KOPT-K1 (cell line): Measurements from ENCODE around the gene PRCC.

Experiments
- H3K27ac ChIP-seq: fragments of 200-600 bp; sonication (generic); 2 replicates; pipeline ENCODE4 v1.5.1; 2016; ENCODE audit warnings: antibody characterized with exemption, mild to moderate bottlenecking, low read depth, low read length; ENCODE audit not compliant: poor library complexity, severe bottlenecking
- H3K36me3 ChIP-seq: fragments of 200-600 bp; sonication (generic); 2 replicates; pipeline ENCODE4 v1.5.1; 2017; ENCODE audit warnings: antibody characterized with exemption, mild to moderate bottlenecking, low read length, moderate library complexity; ENCODE audit not compliant: insufficient read depth
- H3K9me3 ChIP-seq: fragments of 200-600 bp; sonication (generic); 2 replicates; pipeline ENCODE4 v1.5.1; 2017; ENCODE audit warnings: antibody characterized with exemption, low read length, mild to moderate bottlenecking; ENCODE audit not compliant: insufficient read depth, poor library complexity, severe bottlenecking

Gene PRCC

GRCh38 chr1:156766298-156767100, 836 bp upstream of the PRCC start:
- H3K9me3 ChIP-seq: no peaks in the 10 kb centered on the region
- peaks cover 18% of the 10 kb centered on the region for H3K36me3 ChIP-seq
- H3K27ac ChIP-seq: peak overlapping the region; percentile 86

GRCh38 chr1:156767879-156768604, 707 bp downstream of the PRCC start:
- Histone ChIP-seq H3K27ac (peak overlapping the region; percentile 86), H3K9me3 (no peaks in the 10 kb centered on the region), H3K36me3 (peaks cover 32% of the 10 kb centered on the region)

GRCh38 chr1:156768610-156769295, 1.4 kb downstream of the PRCC start:
- Histone ChIP-seq H3K27ac (peak overlapping the region; percentile 86), H3K9me3 (no peaks in the 10 kb centered on the region), H3K36me3 (peaks cover 39% of the 10 kb centered on the region)

GRCh38 chr1:156772222-156772621, 4.9 kb downstream of the PRCC start:
- peaks cover 57% of the 10 kb centered on the region for H3K36me3 ChIP-seq
- H3K27ac ChIP-seq: no peak overlapping the region
- no peaks in the 10 kb centered on the region for H3K9me3 ChIP-seq

- peaks cover 57% of the 10 kb centered on the region for H3K36me3 ChIP-seq
- no peaks in the 10 kb centered on the region for H3K9me3 ChIP-seq
- no peak overlapping the region for H3K27ac ChIP-seq
Measured at GRCh38 chr1:156772728-156773497, 5.6 kb downstream of the PRCC start.

GRCh38 chr1:156773607-156774006, 6.3 kb downstream of the PRCC start:
- Histone ChIP-seq H3K27ac (no peak overlapping the region), H3K36me3 (peaks cover 57% of the 10 kb centered on the region), H3K9me3 (no peaks in the 10 kb centered on the region)

GRCh38 chr1:156775799-156776198, 8.5 kb downstream of the PRCC start:
- Histone ChIP-seq H3K9me3 (no peaks in the 10 kb centered on the region), H3K36me3 (peaks cover 53% of the 10 kb centered on the region), H3K27ac (no peak overlapping the region)

GRCh38 chr1:156776942-156777341, 9.6 kb downstream of the PRCC start:
- Histone ChIP-seq H3K36me3 (peaks cover 54% of the 10 kb centered on the region), H3K9me3 (no peaks in the 10 kb centered on the region), H3K27ac (no peak overlapping the region)

GRCh38 chr1:156777573-156777972, 10.2 kb downstream of the PRCC start:
- no peak overlapping the region for H3K27ac ChIP-seq

GRCh38 chr1:156781585-156782186, 14.4 kb downstream of the PRCC start:
- Histone ChIP-seq H3K36me3 (peaks cover 66% of the 10 kb centered on the region), H3K27ac (no peak overlapping the region), H3K9me3 (no peaks in the 10 kb centered on the region)

More at GRCh38 chr1:156777573-156777972, 10.2 kb downstream of the PRCC start:
- H3K9me3 ChIP-seq: no peaks in the 10 kb centered on the region
- peaks cover 54% of the 10 kb centered on the region for H3K36me3 ChIP-seq

GRCh38 chr1:156785458-156785857, 18.1 kb downstream of the PRCC start:
- no peaks in the 10 kb centered on the region for H3K9me3 ChIP-seq
- peaks cover 93% of the 10 kb centered on the region for H3K36me3 ChIP-seq
- no peak overlapping the region for H3K27ac ChIP-seq

- no peaks in the 10 kb centered on the region for H3K9me3 ChIP-seq
- no peak overlapping the region for H3K27ac ChIP-seq
- H3K36me3 ChIP-seq: peaks cover 93% of the 10 kb centered on the region
Measured at GRCh38 chr1:156786640-156787039, 19.3 kb downstream of the PRCC start.

- no peak overlapping the region for H3K27ac ChIP-seq
- peaks cover 93% of the 10 kb centered on the region for H3K36me3 ChIP-seq
- H3K9me3 ChIP-seq: no peaks in the 10 kb centered on the region
Measured at GRCh38 chr1:156788136-156788535, 20.8 kb downstream of the PRCC start.

GRCh38 chr1:156789621-156790318, 22.4 kb downstream of the PRCC start:
- H3K27ac ChIP-seq: no peak overlapping the region
- H3K36me3 ChIP-seq: peaks cover 95% of the 10 kb centered on the region
- no peaks in the 10 kb centered on the region for H3K9me3 ChIP-seq
